ENCODE data around the gene TTC34.

GRCh38 chr1:2801046-2801445 lies 447 bp downstream of the TTC34 start:
- TF ChIP-seq POLR2A (IDR thresholded peaks at IDR 0.05; ENCODE audit: low read length) (no peak), GATA1 (IDR thresholded peaks at IDR 0.05; ENCODE audit: low read depth, low read length) (no peak)
